Cardiac muscle cell (in vitro differentiated cells and primary cell): ENCODE measurements around the gene SLC27A2. TPM values are rescaled to one million over a fixed set of nuclear protein-coding genes. Genes with fewer than 3 reads are reported as not detected.
A peak's percentile ranks its signal among the peaks of the same experiment; 100 is the strongest.

Experiments used
- DNase-seq, 2 donors: peaks; one replicate each; pipeline versions ENCODE4 v3.0.0 to v3.0.0-alpha.2; 2010 to 2017; ENCODE audit warnings: low read depth in 1 of 2, low spot score in 1 of 2
- H3K27ac ChIP-seq: fragments of 200-600 bp; sonication (generic); 2 replicates; pipeline ENCODE4 v1.5.1; 2016
- H3K27me3 ChIP-seq: fragments of 200-600 bp; sonication (generic); 2 replicates; pipeline ENCODE4 v1.6.0; 2016; ENCODE audit warnings: control low read depth
- H3K36me3 ChIP-seq: fragments of 200-600 bp; sonication (generic); 2 replicates; pipeline ENCODE4 v1.5.1; 2016; ENCODE audit warnings: control low read depth
- H3K4me1 ChIP-seq: fragments of 200-600 bp; sonication (generic); 2 replicates; pipeline ENCODE4 v1.8.1; 2017; ENCODE audit warnings: low read depth, mild to moderate bottlenecking, mixed run types
- H3K4me3 ChIP-seq: fragments of 200-600 bp; sonication (generic); 2 replicates; pipeline ENCODE4 v1.5.1; 2016; ENCODE audit warnings: mild to moderate bottlenecking
- H3K9me3 ChIP-seq: fragments of 200-600 bp; sonication (generic); 2 replicates; pipeline ENCODE4 v1.5.1; 2017; ENCODE audit warnings: low read depth, mild to moderate bottlenecking, control low read depth
- CTCF ChIP-seq: IDR thresholded peaks from 2 replicates; pipeline ENCODE4 v1.5.1; 2012; ENCODE audit warnings: low read depth, mild to moderate bottlenecking, low read length
- polyA plus RNA-seq: library from polyadenylated mRNA; unstranded; fragments of >200 nt; fragmentation: Nextera tagmentation; extraction: Ambion mirVana; gene quantifications from 2 replicates; pipeline ENCODE4 v1.2.1, GENCODE V29; 2016
- total RNA-seq: library from RNA; depleted of rRNA; stranded (reverse); fragments of >200 nt; gene quantifications from 2 replicates; pipeline ENCODE4 v1.2.3, GENCODE V29; 2016

Gene SLC27A2
- total and polyA plus RNA-seq, 2 experiments from 2014 or later, result not detected

GRCh38 chr15:50248994-50249582, 67.1 kb downstream of the SLC27A2 start:
- no peak overlapping the region for H3K27ac ChIP-seq
- peaks cover 78% of the 10 kb centered on the region for H3K27me3 ChIP-seq
- DNase-seq, result no peak
- H3K4me1 ChIP-seq, result peaks cover 8% of the 10 kb centered on the region
- H3K9me3 ChIP-seq, result no peaks in the 10 kb centered on the region
- no peaks in the 10 kb centered on the region for H3K36me3 ChIP-seq
- TF ChIP-seq CTCF, result no peak
- no peak overlapping the region for H3K4me3 ChIP-seq

GRCh38 chr15:50249704-50250103, 67.7 kb downstream of the SLC27A2 start:
- Histone ChIP-seq H3K4me3 (no peak overlapping the region), H3K36me3 (no peaks in the 10 kb centered on the region), H3K27me3 (peaks cover 80% of the 10 kb centered on the region), H3K9me3 (no peaks in the 10 kb centered on the region), H3K27ac (no peak overlapping the region), H3K4me1 (peaks cover 8% of the 10 kb centered on the region)
- TF ChIP-seq CTCF, result no peak
- DNase-seq, result no peak

GRCh38 chr15:50250760-50251394, 68.9 kb downstream of the SLC27A2 start:
- DNase-seq, result peak in 1 of 2 donors; percentile 38
- Histone ChIP-seq H3K4me3 (no peak overlapping the region), H3K27me3 (peaks cover 79% of the 10 kb centered on the region), H3K36me3 (no peaks in the 10 kb centered on the region), H3K4me1 (peaks cover 8% of the 10 kb centered on the region), H3K9me3 (no peaks in the 10 kb centered on the region), H3K27ac (no peak overlapping the region)
- no peak for TF ChIP-seq CTCF

DNA sequence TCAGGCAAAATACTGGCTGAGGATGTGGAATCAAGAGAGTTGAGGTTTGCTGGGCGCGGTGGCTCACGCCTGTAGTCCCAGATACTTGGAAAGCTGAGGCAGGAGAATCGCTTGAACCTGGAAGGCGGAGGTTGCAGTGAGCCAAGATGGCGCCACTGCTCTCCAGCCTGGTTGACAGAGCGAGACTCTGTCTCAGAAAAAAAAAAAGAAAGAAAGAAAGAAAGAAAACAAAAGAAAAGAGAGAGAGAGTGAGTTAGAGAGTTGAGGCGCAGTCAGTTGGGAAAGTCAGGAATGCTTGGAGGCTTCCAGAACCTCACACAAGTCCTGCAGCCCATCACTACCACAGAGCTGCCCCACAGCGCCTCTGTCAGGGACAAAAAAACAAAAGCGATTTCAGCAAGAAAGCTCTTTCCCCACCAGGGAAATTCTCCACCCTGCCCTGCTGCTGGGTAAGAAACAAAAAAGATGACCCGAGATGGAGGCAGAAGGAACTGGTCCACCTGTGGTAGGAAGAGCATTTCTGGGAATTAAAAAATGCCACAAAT, 69.7 kb downstream of the SLC27A2 start:
- DNase-seq, result no peak
- Histone ChIP-seq H3K4me1 (peaks cover 8% of the 10 kb centered on the region), H3K27ac (no peak overlapping the region), H3K4me3 (no peak overlapping the region), H3K36me3 (no peaks in the 10 kb centered on the region), H3K27me3 (peaks cover 79% of the 10 kb centered on the region), H3K9me3 (no peaks in the 10 kb centered on the region)
- no peak for TF ChIP-seq CTCF

GRCh38 chr15:50252556-50252955, 70.6 kb downstream of the SLC27A2 start:
- no peak overlapping the region for H3K4me3 ChIP-seq

More at GRCh38 chr15:50252556-50252955, 70.6 kb downstream of the SLC27A2 start:
- no peak for TF ChIP-seq CTCF
- Histone ChIP-seq H3K27me3 (peaks cover 79% of the 10 kb centered on the region), H3K27ac (no peak overlapping the region), H3K4me1 (peaks cover 8% of the 10 kb centered on the region), H3K36me3 (no peaks in the 10 kb centered on the region), H3K9me3 (no peaks in the 10 kb centered on the region)
- DNase-seq, result no peak
